ENCODE results near the gene TEC.
"Not testable (repeated sequence)": the region's sequence is repeated elsewhere in the genome, so short reads cannot be mapped to it uniquely, and the experiment has no call there.

Gene TEC

GRCh38 chr4:48205107-48205506, 64.5 kb downstream of the TEC start:
- TF ChIP-seq ZNF274 (IDR thresholded peaks at IDR 0.05; ENCODE audit: low read depth, low read length): no peak
- H3K4me3 ChIP-seq (ENCODE audit: low read length): no peak overlapping the region

- peak overlapping the region; percentile 40; the same call in 1 of the 2 replicates for H3K4me3 ChIP-seq (ENCODE audit: low read length)
- TF ChIP-seq ZNF274 (IDR thresholded peaks at IDR 0.05; ENCODE audit: low read depth, low read length): no peak
These were observed 65.8 kb downstream of the TEC start for GRCh38 chr4:48203819-48204218.

GRCh38 chr4:48197643-48198237, 71.9 kb downstream of the TEC start:
- TF ChIP-seq ZNF274 (IDR thresholded peaks at IDR 0.05; ENCODE audit: low read depth, low read length): no peak
- peak overlapping the region; percentile 73; the same call in 1 of the 2 replicates for H3K4me3 ChIP-seq (ENCODE audit: low read length)

GRCh38 chr4:48196758-48197504, 72.7 kb downstream of the TEC start:
- peak overlapping the region; percentile 73 for H3K4me3 ChIP-seq (ENCODE audit: low read length)
- TF ChIP-seq ZNF274 (IDR thresholded peaks at IDR 0.05; ENCODE audit: low read depth, low read length): no peak

GRCh38 chr4:48195853-48196252, 73.8 kb downstream of the TEC start:
- peak overlapping the region; percentile 99 for H3K4me3 ChIP-seq (ENCODE audit: low read length)

GRCh38 chr4:48195374-48195773, 74.3 kb downstream of the TEC start:
- TF ChIP-seq ZNF274 (IDR thresholded peaks at IDR 0.05; ENCODE audit: low read depth, low read length): no peak
- H3K4me3 ChIP-seq (ENCODE audit: low read length): peak overlapping the region; percentile 99

More at GRCh38 chr4:48195853-48196252, 73.8 kb downstream of the TEC start:
- TF ChIP-seq ZNF274 (IDR thresholded peaks at IDR 0.05; ENCODE audit: low read depth, low read length): no peak

GRCh38 chr4:48194971-48195370, 74.7 kb downstream of the TEC start:
- H3K4me3 ChIP-seq (ENCODE audit: low read length): peak overlapping the region; percentile 99
- TF ChIP-seq ZNF274 (IDR thresholded peaks at IDR 0.05; ENCODE audit: low read depth, low read length): no peak

GRCh38 chr4:48193921-48194468, 75.6 kb downstream of the TEC start:
- H3K4me3 ChIP-seq (ENCODE audit: low read length): peak overlapping the region; percentile 22; the same call in 1 of the 2 replicates
- TF ChIP-seq ZNF274 (IDR thresholded peaks at IDR 0.05; ENCODE audit: low read depth, low read length): no peak

GRCh38 chr4:48193096-48193836, 76.4 kb downstream of the TEC start:
- no peak for TF ChIP-seq ZNF274 (IDR thresholded peaks at IDR 0.05; ENCODE audit: low read depth, low read length)
- peak overlapping the region; percentile 45; the same call in 1 of the 2 replicates for H3K4me3 ChIP-seq (ENCODE audit: low read length)

- TF ChIP-seq ZNF274 (IDR thresholded peaks at IDR 0.05; ENCODE audit: low read depth, low read length): no peak
- no peak overlapping the region for H3K4me3 ChIP-seq (ENCODE audit: low read length)
These were observed 77.9 kb downstream of the TEC start for GRCh38 chr4:48191758-48192157.

GRCh38 chr4:48190839-48191238, 78.8 kb downstream of the TEC start:
- H3K4me3 ChIP-seq (ENCODE audit: low read length): no peak overlapping the region

GRCh38 chr4:48189731-48190130, 79.9 kb downstream of the TEC start:
- no peak overlapping the region for H3K4me3 ChIP-seq (ENCODE audit: low read length)
- TF ChIP-seq ZNF274 (IDR thresholded peaks at IDR 0.05; ENCODE audit: low read depth, low read length): no peak

More at GRCh38 chr4:48190839-48191238, 78.8 kb downstream of the TEC start:
- TF ChIP-seq ZNF274 (IDR thresholded peaks at IDR 0.05; ENCODE audit: low read depth, low read length): no peak

- H3K4me3 ChIP-seq (ENCODE audit: low read length): no peak overlapping the region
- TF ChIP-seq ZNF274 (IDR thresholded peaks at IDR 0.05; ENCODE audit: low read depth, low read length): no peak
These were observed 81.2 kb downstream of the TEC start for GRCh38 chr4:48188390-48188789.

GRCh38 chr4:48187813-48188212, 81.8 kb downstream of the TEC start:
- TF ChIP-seq ZNF274 (IDR thresholded peaks at IDR 0.05; ENCODE audit: low read depth, low read length): no peak
- H3K4me3 ChIP-seq (ENCODE audit: low read length): no peak overlapping the region; the same call in 1 of the 2 replicates

GRCh38 chr4:48187066-48187465, 82.6 kb downstream of the TEC start:
- not testable (repeated sequence) for H3K4me3 ChIP-seq (ENCODE audit: low read length)

- not testable (repeated sequence) for H3K4me3 ChIP-seq (ENCODE audit: low read length)
These were observed 83.2 kb downstream of the TEC start for GRCh38 chr4:48186394-48186793.
